Activated CD8-positive, alpha-beta memory T cell treated with anti-CD3 and anti-CD28 coated beads, Interleukin-2, amount 50 U/mL, for 24 hours (primary cell): ENCODE measurements around the gene FANCL.
"Not testable (repeated sequence)": the region's sequence is repeated elsewhere in the genome, so short reads cannot be mapped to it uniquely, and the experiment has no call there.

Experiments
- DNase-seq: peaks from one replicate; pipeline ENCODE4 v3.0.0-alpha.2; 2020; ENCODE audit errors: extremely low read depth

The FANCL gene

GRCh38 chr2:58240670-58241545 lies at the start of gene FANCL:
TSS of gene FANCL (minus strand) at chr2:58241325. CDS start at chr2:58241313, 12 bp downstream.
- DNase-seq, result peak; percentile 61

DNA sequence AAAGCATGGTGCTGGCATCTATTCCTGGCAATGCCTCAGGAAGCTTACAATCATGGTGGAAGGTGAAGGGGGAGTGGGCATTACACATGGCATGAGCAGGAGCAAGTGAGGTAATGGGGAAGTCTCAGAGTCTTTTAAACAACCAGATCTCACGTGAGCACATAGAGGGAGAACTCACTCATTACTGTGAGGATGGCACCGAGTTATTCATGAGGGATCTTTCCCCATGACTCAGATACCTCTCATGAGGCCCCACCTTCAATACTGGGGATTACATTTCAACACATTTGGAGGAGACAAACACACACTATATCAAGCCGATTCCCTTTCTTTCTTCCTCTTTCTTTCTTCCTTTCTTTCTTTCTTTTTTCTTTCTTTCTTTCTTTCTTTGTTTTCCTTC lies 47.9 kb upstream of the FANCL start:
- DNase-seq, result no peak

- DNase-seq, result no peak
These were observed 42.8 kb upstream of the FANCL start for GRCh38 chr2:58283931-58284330.

DNA sequence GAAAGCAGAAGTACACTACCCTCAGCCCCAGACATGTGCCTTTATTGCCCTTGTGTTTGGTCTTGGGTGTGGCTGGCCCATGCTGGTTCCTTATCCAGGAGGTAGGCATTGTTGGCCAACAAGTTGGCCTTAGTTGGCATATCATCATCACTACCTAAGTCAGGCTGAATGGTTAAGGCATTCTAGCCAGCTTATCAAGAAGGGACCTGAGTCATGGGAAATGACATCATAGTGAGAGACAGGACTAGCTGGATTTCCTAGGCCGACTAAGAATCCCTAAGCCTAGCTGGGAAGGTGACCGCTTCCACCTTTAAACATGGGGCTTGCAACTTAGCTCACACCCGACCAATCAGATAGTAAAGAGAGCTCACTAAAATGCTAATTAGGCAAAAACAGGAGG lies 34.0 kb upstream of the FANCL start:
- DNase-seq, result not testable (repeated sequence)

GRCh38 chr2:58271826-58272225 lies 30.7 kb upstream of the FANCL start:
- DNase-seq, result no peak

DNA sequence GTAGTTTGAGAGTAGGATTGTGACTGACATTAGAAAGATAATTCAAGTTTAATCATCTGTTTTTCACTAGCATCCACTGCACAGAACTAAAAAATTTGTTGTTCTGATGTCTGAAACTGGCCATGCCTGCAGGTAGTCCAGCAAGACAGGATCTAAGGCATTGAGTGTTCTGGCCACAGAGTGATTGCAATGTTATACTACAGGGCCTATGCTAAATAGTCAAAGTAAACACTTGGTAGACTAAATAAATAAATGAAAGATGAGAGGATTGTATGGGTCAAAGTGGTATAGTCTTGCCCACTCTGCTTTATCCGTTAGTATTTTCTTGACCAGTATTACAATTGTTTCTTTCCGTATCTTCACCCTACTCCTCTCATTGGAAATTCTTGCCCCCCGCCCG lies 27.6 kb upstream of the FANCL start:
- no peak for DNase-seq

DNA sequence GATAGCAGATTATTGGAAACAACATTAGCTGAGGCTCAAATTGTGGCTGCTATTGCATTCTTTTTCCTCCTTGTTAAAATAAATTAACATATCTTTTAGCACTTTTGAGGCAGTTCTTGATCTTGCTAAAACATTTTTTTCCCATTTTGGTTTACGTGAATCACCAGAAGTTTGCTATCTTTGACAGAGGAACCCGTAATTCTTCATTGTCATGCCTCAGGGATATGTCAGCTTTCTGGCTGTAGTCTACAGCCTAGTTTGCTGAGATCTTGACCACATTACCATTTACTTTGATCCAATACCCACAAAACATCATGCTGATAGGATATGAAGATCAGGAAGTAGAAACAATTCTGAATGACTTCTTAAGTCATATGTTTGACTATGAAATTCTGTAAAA lies 25.1 kb upstream of the FANCL start:
- DNase-seq, result no peak

- DNase-seq, result no peak
These were observed 20.1 kb upstream of the FANCL start for GRCh38 chr2:58261209-58261608.

DNA sequence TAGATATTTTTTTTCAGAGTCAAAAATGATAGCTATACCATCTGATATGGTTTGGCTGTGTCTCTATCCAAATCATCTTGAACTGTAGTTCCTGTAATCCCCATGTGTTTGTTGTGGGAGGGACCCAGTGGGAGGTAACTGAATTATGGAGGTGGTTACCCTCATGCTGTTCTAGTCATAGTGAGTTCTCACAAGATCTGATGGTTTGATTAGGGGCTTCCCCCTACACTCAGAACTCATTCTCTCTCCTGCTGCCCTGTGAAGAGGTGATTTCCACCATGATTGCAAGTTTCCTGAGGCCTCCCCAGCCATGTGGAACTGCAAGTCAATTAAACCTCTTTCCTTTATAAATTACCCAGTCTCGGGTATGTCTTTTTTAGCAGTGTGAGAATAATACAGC lies 17.3 kb upstream of the FANCL start:
- not testable (repeated sequence) for DNase-seq

DNA sequence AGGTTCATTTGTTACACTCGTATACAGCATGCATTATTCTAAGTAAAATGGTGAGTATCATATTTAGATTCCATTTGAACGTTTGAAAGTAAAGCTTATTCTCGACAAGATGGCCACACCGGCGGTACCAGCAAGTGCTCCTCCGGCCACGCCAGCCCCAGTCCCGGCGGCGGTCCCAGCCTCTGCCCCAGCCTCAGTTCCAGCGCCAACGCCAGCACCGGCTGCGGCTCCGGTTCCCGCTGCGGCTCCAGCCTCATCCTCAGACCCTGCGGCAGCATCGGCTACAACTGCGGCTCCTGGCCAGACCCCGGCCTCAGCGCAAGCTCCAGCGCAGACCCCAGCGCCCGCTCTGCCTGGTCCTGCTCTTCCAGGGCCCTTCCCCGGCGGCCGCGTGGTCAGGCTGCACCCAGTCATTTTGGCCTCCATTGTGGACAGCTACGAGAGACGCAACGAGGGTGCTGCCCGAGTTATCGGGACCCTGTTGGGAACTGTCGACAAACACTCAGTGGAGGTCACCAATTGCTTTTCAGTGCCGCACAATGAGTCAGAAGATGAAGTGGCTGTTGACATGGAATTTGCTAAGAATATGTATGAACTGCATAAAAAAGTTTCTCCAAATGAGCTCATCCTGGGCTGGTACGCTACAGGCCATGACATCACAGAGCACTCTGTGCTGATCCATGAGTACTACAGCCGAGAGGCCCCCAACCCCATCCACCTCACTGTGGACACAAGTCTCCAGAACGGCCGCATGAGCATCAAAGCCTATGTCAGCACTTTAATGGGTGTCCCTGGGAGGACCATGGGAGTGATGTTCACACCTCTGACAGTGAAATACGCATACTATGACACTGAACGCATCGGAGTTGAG lies 10.4 kb upstream of the FANCL start:
- not testable (repeated sequence) for DNase-seq

DNA sequence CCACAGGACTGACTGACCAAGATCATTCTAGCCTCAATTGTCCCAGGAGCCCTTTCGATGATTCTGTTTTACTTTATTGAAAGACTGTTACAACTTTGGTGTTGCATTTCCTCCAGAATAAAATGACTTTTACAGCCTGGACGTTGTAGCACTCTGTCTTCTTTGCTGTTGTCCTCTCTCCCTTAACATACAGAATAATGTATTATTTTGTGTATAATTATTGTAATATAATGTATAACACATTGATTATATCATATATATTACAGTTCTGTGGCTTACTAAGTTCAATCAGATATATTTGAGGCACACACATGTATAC lies 380 bp upstream of the FANCL start:
- no peak for DNase-seq

DNA sequence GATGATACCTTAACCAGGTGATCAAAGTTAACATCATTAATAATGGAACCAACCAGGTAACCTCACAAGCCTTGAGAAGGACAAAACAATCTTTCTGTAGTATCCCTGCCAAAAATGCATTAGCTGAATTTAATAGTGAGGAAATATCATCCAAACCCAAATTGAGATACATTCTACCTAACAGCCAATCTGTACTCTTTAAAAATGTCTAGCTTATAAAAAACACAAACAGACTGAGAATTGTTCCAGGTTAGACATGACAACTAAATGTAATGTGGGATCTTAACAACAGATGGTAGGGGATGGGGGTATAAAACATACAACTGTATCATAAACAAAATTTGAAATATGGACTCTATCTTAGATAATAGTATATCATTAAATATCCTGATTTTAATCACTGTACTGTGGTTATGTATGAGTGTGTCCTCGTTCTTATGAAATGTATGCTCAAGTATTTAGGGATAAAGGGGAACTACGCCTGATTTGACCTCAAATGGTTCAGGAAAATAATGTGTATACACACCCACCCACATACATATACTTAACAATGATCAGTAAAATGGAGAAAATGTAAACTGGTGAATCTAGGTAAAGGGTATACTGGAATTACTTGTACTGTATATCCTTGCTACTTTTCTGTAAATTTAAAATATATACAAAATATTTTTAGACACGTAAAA lies 1.7 kb downstream of the FANCL start:
- DNase-seq, result no peak

GRCh38 chr2:58237741-58238140 lies 3.4 kb downstream of the FANCL start:
- DNase-seq, result no peak

DNA sequence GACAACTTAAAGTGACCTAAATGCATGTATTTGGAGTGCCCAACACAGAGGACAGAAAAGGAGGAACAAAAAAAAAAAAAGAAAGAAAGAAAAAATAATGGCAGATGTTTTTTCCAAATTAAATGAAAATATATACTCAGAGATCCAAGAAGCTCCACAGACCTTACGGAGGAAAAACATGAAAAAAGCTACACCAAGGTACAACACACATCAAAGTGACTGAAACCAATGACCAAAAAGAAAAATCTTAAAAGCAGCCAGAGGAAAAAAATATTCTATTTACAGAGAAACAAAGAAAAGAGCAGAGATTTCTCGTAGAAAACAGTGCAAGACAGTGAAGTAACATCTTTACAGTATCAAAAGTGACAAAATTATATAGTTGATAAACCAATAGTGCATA lies 5.1 kb downstream of the FANCL start:
- DNase-seq, result no peak

DNA sequence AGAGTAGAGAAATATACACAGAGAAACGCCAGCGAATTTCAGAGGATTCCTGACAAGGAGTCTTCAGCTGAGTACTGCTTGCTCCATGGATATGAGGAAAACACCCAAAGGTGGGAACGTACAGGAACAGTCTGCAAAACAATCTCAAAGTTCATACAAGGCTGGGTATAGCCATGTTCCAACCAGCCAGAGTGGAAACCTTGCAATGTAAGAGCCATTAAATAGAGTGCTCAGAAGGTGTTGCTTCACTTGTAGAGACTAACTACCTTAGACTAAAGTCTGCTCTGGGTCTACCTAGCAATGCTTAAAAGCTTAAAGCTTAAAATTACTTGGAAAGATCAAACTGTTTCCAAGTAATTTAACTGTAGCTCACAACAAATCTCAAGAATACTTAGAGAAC lies 6.0 kb downstream of the FANCL start:
- DNase-seq, result no peak

GRCh38 chr2:58228299-58228698 lies 12.8 kb downstream of the FANCL start:
- DNase-seq, result no peak

DNA sequence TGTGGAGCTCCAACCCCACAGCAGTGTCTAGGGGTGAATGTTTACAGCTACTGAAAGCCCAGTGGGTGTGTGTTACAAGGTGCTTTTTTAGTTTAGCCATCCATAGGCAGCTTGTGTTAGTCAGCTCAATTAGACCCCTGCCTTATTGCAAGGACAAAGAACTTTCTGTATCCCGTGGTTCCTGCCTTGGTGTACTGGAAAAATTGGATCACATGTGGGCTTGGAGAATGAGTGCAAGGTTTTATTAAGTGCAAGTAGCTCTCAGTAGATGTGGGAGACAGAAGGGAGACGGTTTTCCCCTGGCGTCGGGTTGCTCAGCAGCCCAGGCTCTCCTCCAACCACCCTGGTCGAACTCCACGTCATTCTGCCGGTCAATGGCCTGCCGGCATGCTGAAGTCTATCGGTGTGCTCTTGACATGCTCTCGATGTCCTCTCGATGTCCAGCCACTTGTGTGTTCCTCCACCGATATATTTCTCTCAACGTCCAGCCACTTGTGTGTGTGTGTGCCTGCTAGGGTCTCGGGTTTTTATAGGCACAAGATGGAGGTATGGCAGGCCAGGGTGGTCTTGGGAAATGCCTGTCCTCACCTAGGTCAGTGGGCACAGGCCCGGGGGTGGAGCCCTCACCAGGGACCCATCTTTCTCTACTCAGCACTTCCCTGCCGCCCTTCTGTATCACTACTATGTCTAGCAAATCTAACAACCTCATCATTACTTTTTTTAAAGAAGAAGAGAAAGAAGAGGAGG lies 13.8 kb downstream of the FANCL start:
- no peak for DNase-seq

- no peak for DNase-seq
These were observed 19.2 kb downstream of the FANCL start for GRCh38 chr2:58221909-58222308.

- no peak for DNase-seq
These were observed 25.7 kb downstream of the FANCL start for GRCh38 chr2:58215429-58215828.

GRCh38 chr2:58210951-58211568 lies 30.1 kb downstream of the FANCL start:
- not testable (repeated sequence) for DNase-seq

GRCh38 chr2:58207189-58207588 lies 33.9 kb downstream of the FANCL start:
- no peak for DNase-seq
